OCI-LY1 (cell line): ENCODE results near the gene RPA1.

Experiments used
- H2AFZ ChIP-seq: fragments of 200-600 bp; sonication (generic), shearing (Covaris generic); 2 replicates; pipeline ENCODE4 v1.6.0; 2014; ENCODE audit warnings: antibody characterized with exemption, mild to moderate bottlenecking, low read length
- H3F3A ChIP-seq: fragments of 200-600 bp; sonication (generic), shearing (Covaris generic); 2 replicates; pipeline ENCODE4 v1.6.0; 2014; ENCODE audit warnings: mild to moderate bottlenecking, antibody characterized with exemption, low read length, moderate library complexity; ENCODE audit not compliant: insufficient read depth
- H3K27ac ChIP-seq: fragments of 200-600 bp; sonication (generic); 2 replicates; pipeline ENCODE4 v1.5.1; 2014; ENCODE audit warnings: low read length, mixed run types, mild to moderate bottlenecking, low read depth; ENCODE audit not compliant: poor library complexity, severe bottlenecking
- H3K27me3 ChIP-seq: fragments of 200-600 bp; sonication (generic); 2 replicates; pipeline ENCODE4 v1.6.0; 2014; ENCODE audit warnings: antibody characterized with exemption, mild to moderate bottlenecking, low read length, moderate library complexity; ENCODE audit not compliant: insufficient read depth
- H3K36me3 ChIP-seq: fragments of 200-600 bp; sonication (generic); 2 replicates; pipeline ENCODE4 v1.6.1; 2014; ENCODE audit warnings: mild to moderate bottlenecking, antibody characterized with exemption, low read length, moderate library complexity, mixed read lengths; ENCODE audit not compliant: insufficient read depth
- H3K4me1 ChIP-seq: fragments of 200-600 bp; sonication (generic); 2 replicates; pipeline ENCODE4 v1.5.1; 2014; ENCODE audit warnings: mild to moderate bottlenecking, low read length, moderate library complexity; ENCODE audit not compliant: insufficient read depth, severe bottlenecking
- H3K4me2 ChIP-seq: fragments of 200-600 bp; sonication (generic), shearing (Covaris generic); 2 replicates; pipeline ENCODE4 v1.6.1; 2014; ENCODE audit warnings: low read length
- H3K4me3 ChIP-seq: fragments of 200-600 bp; sonication (generic); 2 replicates; pipeline ENCODE4 v1.5.1; 2014; ENCODE audit warnings: low read length, low read depth, mild to moderate bottlenecking, mixed read lengths; ENCODE audit not compliant: poor library complexity, severe bottlenecking
- H3K79me2 ChIP-seq: fragments of 200-600 bp; shearing (Covaris generic); 2 replicates; pipeline ENCODE4 v1.6.1; 2016; ENCODE audit warnings: mixed run types, low read length, mixed read lengths; ENCODE audit not compliant: insufficient read depth
- H3K9ac ChIP-seq: fragments of 200-600 bp; sonication (generic), shearing (Covaris generic); 2 replicates; pipeline ENCODE4 v1.6.1; 2014; ENCODE audit warnings: mild to moderate bottlenecking, low read length, mixed read lengths
- H3K9me2 ChIP-seq: fragments of 200-600 bp; sonication (generic), shearing (Covaris generic); 2 replicates; pipeline ENCODE4 v1.6.1; 2014; ENCODE audit warnings: low read depth, mild to moderate bottlenecking, low read length, mixed read lengths
- H3K9me3 ChIP-seq: fragments of 200-600 bp; shearing (Covaris generic); 2 replicates; pipeline ENCODE4 v1.6.1; 2014; ENCODE audit warnings: low read length, mixed read lengths
- H4K20me1 ChIP-seq: fragments of 200-600 bp; sonication (generic), shearing (Covaris generic); 2 replicates; pipeline ENCODE4 v1.6.0; 2016; ENCODE audit warnings: mild to moderate bottlenecking, low read length; ENCODE audit not compliant: insufficient read depth
- CTCF ChIP-seq: fragments of 200-600 bp; sonication (generic), shearing (Covaris generic); IDR thresholded peaks from 2 replicates; pipeline ENCODE4 v1.5.1; 2017; ENCODE audit warnings: mild to moderate bottlenecking, antibody characterized with exemption, low read length, moderate library complexity, mixed read lengths
- EZH2 ChIP-seq: fragments of 200-600 bp; sonication (generic), shearing (Covaris generic); IDR thresholded peaks from 2 replicates; pipeline ENCODE4 v1.8.0; 2017; ENCODE audit warnings: borderline replicate concordance, mixed run types, mild to moderate bottlenecking, antibody characterized with exemption, low read length, moderate library complexity, mixed read lengths

The RPA1 gene

GRCh38 chr17:1943436-1943831 is 113.6 kb downstream of the RPA1 start:
- Histone ChIP-seq H3K4me1 (no peaks in the 10 kb centered on the region), H3K9me2 (no peaks in the 10 kb centered on the region)
- TF ChIP-seq EZH2, result no peak
- TF ChIP-seq CTCF, result no peak

GRCh38 chr17:1945621-1946020 is 115.8 kb downstream of the RPA1 start:
- H3K27ac ChIP-seq, result no peak overlapping the region
- no peaks in the 10 kb centered on the region for H3F3A ChIP-seq
- no peak overlapping the region for H2AFZ ChIP-seq
- H3K4me3 ChIP-seq, result no peak overlapping the region
- no peaks in the 10 kb centered on the region for H4K20me1 ChIP-seq
- H3K4me2 ChIP-seq, result no peak overlapping the region
- H3K36me3 ChIP-seq, result no peaks in the 10 kb centered on the region
- H3K4me1 ChIP-seq, result no peaks in the 10 kb centered on the region
- no peaks in the 10 kb centered on the region for H3K9me3 ChIP-seq
- no peaks in the 10 kb centered on the region for H3K79me2 ChIP-seq
- H3K9ac ChIP-seq, result no peak overlapping the region
- H3K9me2 ChIP-seq, result no peaks in the 10 kb centered on the region
- no peak for TF ChIP-seq EZH2
- no peak for TF ChIP-seq CTCF
- no peaks in the 10 kb centered on the region for H3K27me3 ChIP-seq

More at GRCh38 chr17:1943436-1943831, 113.6 kb downstream of the RPA1 start:
- Histone ChIP-seq H3F3A (no peaks in the 10 kb centered on the region), H2AFZ (no peak overlapping the region), H3K27me3 (0 out of 2 replicates have a peak, but pooled peaks cover 6% of the 10 kb centered on the region), H3K36me3 (no peaks in the 10 kb centered on the region), H3K9ac (no peak overlapping the region), H4K20me1 (no peaks in the 10 kb centered on the region), H3K4me3 (no peak overlapping the region), H3K27ac (no peak overlapping the region), H3K4me2 (no peak overlapping the region), H3K9me3 (no peaks in the 10 kb centered on the region), H3K79me2 (no peaks in the 10 kb centered on the region)

GRCh38 chr17:1946021-1946932 is 116.5 kb downstream of the RPA1 start:
- Histone ChIP-seq H3K4me1 (no peaks in the 10 kb centered on the region), H2AFZ (no peak overlapping the region), H4K20me1 (no peaks in the 10 kb centered on the region), H3K9me3 (no peaks in the 10 kb centered on the region), H3F3A (no peaks in the 10 kb centered on the region), H3K4me2 (no peak overlapping the region), H3K79me2 (no peaks in the 10 kb centered on the region), H3K36me3 (no peaks in the 10 kb centered on the region), H3K27me3 (no peaks in the 10 kb centered on the region), H3K27ac (no peak overlapping the region), H3K9ac (no peak overlapping the region), H3K9me2 (no peaks in the 10 kb centered on the region), H3K4me3 (no peak overlapping the region)
- no peak for TF ChIP-seq CTCF
- no peak for TF ChIP-seq EZH2
